A549 (cell line): ENCODE data around the gene TMPRSS2. TPM values are rescaled to one million over a fixed set of nuclear protein-coding genes. Genes with fewer than 3 reads are reported as not detected.

ENCODE experiments used
- ATAC-seq, 2 experiments: fragments of 200-7000 bp in 1 of 2; fragments of >200 bp in 1 of 2; cut with Nextera tagmentation in 1 of 2; cut with Tn5 transposase in 1 of 2; 3 replicates each; pipeline versions ENCODE4 v1.8.0 to v1.9.1; 2018 to 2020; ENCODE audit warnings: mild to moderate bottlenecking in 1 of 2, moderate library complexity in 1 of 2
- CTCF ChIA-PET: fragments of 300-600 bp; sonication (Branson Sonifier 250); formaldehyde crosslinking; extraction: SDS; loops from one replicate; lab custom pipeline; 2021; ENCODE audit warnings: antibody characterized with exemption, inconsistent platforms; lab: Yijun Ruan, JAX
- POLR2A ChIA-PET: fragments of 350-600 bp; formaldehyde crosslinking; extraction: SDS; loops from one replicate; lab custom pipeline; 2021; ENCODE audit warnings: antibody characterized with exemption, inconsistent platforms; lab: Yijun Ruan, JAX
- DNase-seq, 2 experiments: peaks; one replicate each; pipeline versions ENCODE4 v3.0.0 to v3.0.0-alpha.2; 2011 to 2016; ENCODE audit warnings: low read depth in 1 of 2, low spot score in 1 of 2
- FAIRE-seq: peaks from 2 replicates; lab custom pipeline; 2011; peaks lifted over from hg19 to GRCh38; lab: Jason Lieb, UNC
- H3K27ac ChIP-seq, 2 experiments: fragments of >200 bp; sonication (Bioruptor Twin); formaldehyde crosslinking; 3 replicates each; pipeline ENCODE4 v1.5.1; 2016 to 2017
- H3K4me1 ChIP-seq: fragments of >200 bp; sonication (Bioruptor Twin); formaldehyde crosslinking; 3 replicates; pipeline ENCODE4 v1.6.1; 2016
- H3K4me2 ChIP-seq: fragments of >200 bp; sonication (Bioruptor Twin); formaldehyde crosslinking; 3 replicates; pipeline ENCODE4 v1.6.1; 2016
- H3K4me3 ChIP-seq: fragments of >200 bp; sonication (Bioruptor Twin); formaldehyde crosslinking; 3 replicates; pipeline ENCODE4 v1.5.1; 2016
- H3K9me3 ChIP-seq: fragments of >200 bp; sonication (Bioruptor Twin); formaldehyde crosslinking; 3 replicates; pipeline ENCODE4 v1.6.1; 2016
- BCL3 ChIP-seq: fragments of >200 bp; sonication (Bioruptor Twin); formaldehyde crosslinking; IDR thresholded peaks from 3 replicates; pipeline ENCODE4 v1.6.1; 2016
- BHLHE40 ChIP-seq: IDR thresholded peaks from 2 replicates; pipeline ENCODE4 v1.6.1; 2012; ENCODE audit warnings: low read depth, low read length, inconsistent platforms
- CBX2 ChIP-seq: fragments of 200-600 bp; sonication (generic); IDR thresholded peaks from 2 replicates; pipeline ENCODE4 v1.6.1; 2016; ENCODE audit warnings: low read depth, mild to moderate bottlenecking, borderline replicate concordance
- CBX8 ChIP-seq: fragments of 200-600 bp; sonication (generic); IDR thresholded peaks from 2 replicates; pipeline ENCODE4 v1.6.1; 2016
- CTCF ChIP-seq: fragments of >200 bp; sonication (Bioruptor Twin); formaldehyde crosslinking; IDR thresholded peaks from 3 replicates; pipeline ENCODE4 v1.5.1; 2016
- FOSB ChIP-seq: fragments of 250-450 bp; sonication (Bioruptor Pico); IDR thresholded peaks from 2 replicates; pipeline ENCODE4 v1.5.0; 2020; ENCODE audit warnings: mild to moderate bottlenecking, moderate library complexity
- FOSL2 ChIP-seq, 2 experiments: fragments of 450-650 bp in 1 of 2; fragments of >200 bp in 1 of 2; sonication (Bioruptor Twin) in 1 of 2; formaldehyde crosslinking; IDR thresholded peaks; 2 replicates each; pipeline versions ENCODE4 v1.5.0 to v1.6.1; 2016 to 2020; ENCODE audit warnings: mild to moderate bottlenecking in 1 of 2, moderate library complexity in 1 of 2
- GATA3 ChIP-seq: IDR thresholded peaks from 2 replicates; pipeline ENCODE4 v1.6.1; 2012; ENCODE audit warnings: borderline replicate concordance
- HEYL ChIP-seq: fragments of 250-450 bp; sonication (Bioruptor Pico); IDR thresholded peaks from 2 replicates; pipeline ENCODE4 v1.8.0; 2021; ENCODE audit warnings: mild to moderate bottlenecking, moderate library complexity
- HOXA7 ChIP-seq: fragments of 250-450 bp; sonication (Bioruptor Pico); IDR thresholded peaks from 2 replicates; pipeline ENCODE4 v1.5.0; 2020; ENCODE audit warnings: mild to moderate bottlenecking, moderate library complexity
- HOXB13 ChIP-seq: fragments of 250-450 bp; sonication (Bioruptor Pico); IDR thresholded peaks from 2 replicates; pipeline ENCODE4 v1.5.0; 2020; ENCODE audit warnings: low read depth, mild to moderate bottlenecking, moderate library complexity
- HOXB5 ChIP-seq: fragments of 250-450 bp; sonication (Bioruptor Pico); IDR thresholded peaks from 2 replicates; pipeline ENCODE4 v1.5.0; 2020; ENCODE audit warnings: mild to moderate bottlenecking, moderate library complexity
- JUN ChIP-seq, 2 experiments: fragments of >200 bp; sonication (Bioruptor Twin); formaldehyde crosslinking; IDR thresholded peaks; 2 replicates in 1 of 2; 3 replicates in 1 of 2; pipeline ENCODE4 v1.6.1; 2016 to 2017
- JUNB ChIP-seq: fragments of >200 bp; sonication (Bioruptor Twin); formaldehyde crosslinking; IDR thresholded peaks from 2 replicates; pipeline ENCODE4 v1.6.1; 2016
- KDM1A ChIP-seq: fragments of 200-600 bp; sonication (generic); IDR thresholded peaks from 2 replicates; pipeline ENCODE4 v1.6.1; 2016; ENCODE audit warnings: low read depth, mild to moderate bottlenecking
- MAFK ChIP-seq: fragments of 450-650 bp; IDR thresholded peaks from 2 replicates; pipeline ENCODE4 v1.6.1; 2014; ENCODE audit not compliant: partially characterized antibody
- MAX ChIP-seq: IDR thresholded peaks from 2 replicates; pipeline ENCODE4 v1.6.1; 2012
- MAZ ChIP-seq: fragments of 150-350 bp; IDR thresholded peaks from 2 replicates; pipeline ENCODE4 v1.6.1; 2014; ENCODE audit warnings: antibody characterized with exemption, low read depth, low read length, borderline replicate concordance
- MYC ChIP-seq: IDR thresholded peaks from 2 replicates; pipeline ENCODE4 v1.6.1; 2012; ENCODE audit warnings: mild to moderate bottlenecking, inconsistent platforms, low read length, improper control_type of control experiment, borderline replicate concordance
- PBX3 ChIP-seq: IDR thresholded peaks from 2 replicates; pipeline ENCODE4 v1.6.1; 2012
- PHF8 ChIP-seq: fragments of 200-600 bp; sonication (generic); IDR thresholded peaks from 2 replicates; pipeline ENCODE4 v1.6.1; 2016; ENCODE audit warnings: low read depth, mild to moderate bottlenecking, antibody characterized with exemption, moderate library complexity, borderline replicate concordance
- RARB ChIP-seq: fragments of 250-450 bp; sonication (Bioruptor Pico); IDR thresholded peaks from 2 replicates; pipeline ENCODE4 v1.8.0; 2021; ENCODE audit warnings: mild to moderate bottlenecking, moderate library complexity
- RNF2 ChIP-seq: fragments of 200-600 bp; sonication (generic); IDR thresholded peaks from 2 replicates; pipeline ENCODE4 v1.6.1; 2016; ENCODE audit warnings: low read depth, mild to moderate bottlenecking, antibody characterized with exemption, moderate library complexity, borderline replicate concordance
- SMC3 ChIP-seq: fragments of >200 bp; sonication (Bioruptor Twin); formaldehyde crosslinking; IDR thresholded peaks from 3 replicates; pipeline ENCODE4 v1.6.1; 2018; ENCODE audit warnings: inconsistent platforms
- TFCP2L1 ChIP-seq: fragments of 250-450 bp; sonication (Bioruptor Pico); IDR thresholded peaks from 2 replicates; pipeline ENCODE4 v1.5.0; 2021; ENCODE audit warnings: mild to moderate bottlenecking
- TP53 ChIP-seq: fragments of 250-450 bp; sonication (Bioruptor Pico); IDR thresholded peaks from 2 replicates; pipeline ENCODE4 v1.5.0; 2021; ENCODE audit warnings: mild to moderate bottlenecking, moderate library complexity
- ZC3H11A ChIP-seq: fragments of 450-650 bp; IDR thresholded peaks from 2 replicates; pipeline ENCODE4 v1.6.1; 2014; ENCODE audit warnings: antibody characterized with exemption, mild to moderate bottlenecking
- ZFP36 ChIP-seq: fragments of 450-650 bp; IDR thresholded peaks from 2 replicates; pipeline ENCODE4 v1.6.1; 2014; ENCODE audit warnings: borderline replicate concordance; ENCODE audit not compliant: partially characterized antibody
- ZNF302 ChIP-seq: fragments of 250-450 bp; sonication (Bioruptor Pico); IDR thresholded peaks from 2 replicates; pipeline ENCODE4 v1.9.0; 2021; ENCODE audit warnings: inconsistent platforms, mild to moderate bottlenecking, moderate library complexity
- WGBS: methylation state at CpG from one replicate; pipeline ENCODE4 v1.1.6; 2017; ENCODE audit errors: missing lambda C conversion rate; 5-methylcytosine and 5-hydroxymethylcytosine counted together
- polyA plus RNA-seq, 4 experiments: library from polyadenylated mRNA; depleted of rRNA in 3 of 4; stranded (reverse); fragments of >200 nt; fragmentation: RNase III in 1 of 4; extraction: RNeasy Plus Mini Kit Qiagen cat#74134 plus additional on column Dnase treatment in 1 of 4; gene quantifications; 2 replicates in 3 of 4; 3 replicates in 1 of 4; pipeline ENCODE4 v1.2.3, GENCODE V29; 2011 to 2017
- TF ChIP-seq, protein P1 (sequence below): fragments of 150-350 bp; IDR thresholded peaks from 2 replicates; pipeline ENCODE4 v1.6.1; 2014; ENCODE audit warnings: low read depth, mild to moderate bottlenecking, low read length
- TF ChIP-seq, protein P2 (sequence below): fragments of 250-450 bp; sonication (Bioruptor Pico); IDR thresholded peaks from 2 replicates; pipeline ENCODE4 v1.5.0; 2021; ENCODE audit warnings: mild to moderate bottlenecking, moderate library complexity, borderline replicate concordance
- TF ChIP-seq, protein P3 (sequence below): fragments of 450-650 bp; IDR thresholded peaks from 2 replicates; pipeline ENCODE4 v1.6.1; 2014; ENCODE audit warnings: antibody characterized with exemption

The TMPRSS2 gene
- polyA plus RNA-seq, 2 of the 4 experiments (the other 2 are of a cell fraction): not detected

DNA sequence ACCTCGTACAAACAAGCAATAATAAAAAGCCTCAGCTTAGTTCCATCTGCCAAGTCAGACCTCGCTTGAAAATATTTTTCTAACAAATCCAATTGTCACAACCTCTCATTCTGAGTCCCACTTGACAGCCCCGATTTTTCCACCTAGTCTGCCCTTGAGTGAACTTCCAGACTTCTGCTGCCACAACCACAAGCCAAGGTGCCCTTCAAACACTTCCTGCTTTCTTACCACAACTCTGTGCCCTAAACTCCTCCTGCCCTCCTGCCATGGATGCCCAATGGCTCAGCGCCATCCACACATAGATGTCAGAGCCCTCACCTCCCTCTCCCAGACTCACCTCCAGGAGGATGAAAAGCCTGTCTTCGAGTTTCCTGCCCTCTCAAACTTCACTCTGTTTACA lies 3.9 kb downstream of the TMPRSS2 start:
- Histone ChIP-seq H3K27ac (no peak overlapping the region), H3K4me1 (no peaks in the 10 kb centered on the region), H3K4me2 (no peak overlapping the region), H3K4me3 (no peak overlapping the region), H3K9me3 (no peaks in the 10 kb centered on the region)
- TF ChIP-seq CBX8: no peak
- TF ChIP-seq KDM1A: no peak
- TF ChIP-seq FOSL2 (IDR thresholded peaks at IDR 0.05): no peak
- no peak for TF ChIP-seq FOSL2 (CRISPR knock-in tag; IDR thresholded peaks at IDR 0.05)
- TF ChIP-seq HOXB13 (CRISPR knock-in tag): no peak
- TF ChIP-seq TP53: no peak
- no peak for TF ChIP-seq MAFK
- no peak for TF ChIP-seq PHF8
- no peak for TF ChIP-seq ZFP36
- no peak for TF ChIP-seq RARB (CRISPR knock-in tag)
- TF ChIP-seq JUN (IDR thresholded peaks at IDR 0.05): no peak
- TF ChIP-seq, protein P1, sequence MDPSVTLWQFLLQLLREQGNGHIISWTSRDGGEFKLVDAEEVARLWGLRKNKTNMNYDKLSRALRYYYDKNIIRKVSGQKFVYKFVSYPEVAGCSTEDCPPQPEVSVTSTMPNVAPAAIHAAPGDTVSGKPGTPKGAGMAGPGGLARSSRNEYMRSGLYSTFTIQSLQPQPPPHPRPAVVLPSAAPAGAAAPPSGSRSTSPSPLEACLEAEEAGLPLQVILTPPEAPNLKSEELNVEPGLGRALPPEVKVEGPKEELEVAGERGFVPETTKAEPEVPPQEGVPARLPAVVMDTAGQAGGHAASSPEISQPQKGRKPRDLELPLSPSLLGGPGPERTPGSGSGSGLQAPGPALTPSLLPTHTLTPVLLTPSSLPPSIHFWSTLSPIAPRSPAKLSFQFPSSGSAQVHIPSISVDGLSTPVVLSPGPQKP: no peak
- no peak for TF ChIP-seq PBX3
- TF ChIP-seq FOSB (CRISPR knock-in tag): no peak
- no peak for TF ChIP-seq MAZ
- no peak for TF ChIP-seq MYC
- TF ChIP-seq BHLHE40: no peak
- TF ChIP-seq ZNF302 (CRISPR knock-in tag): no peak
- no peak for TF ChIP-seq ZC3H11A
- TF ChIP-seq CTCF: no peak
- ChIA-PET POLR2A (no interaction called here), CTCF (no interaction called here)
- WGBS: 21% methylated on average over 5 of the region's 5 CpGs
- DNase-seq: no peak
- no peak for FAIRE-seq
- ATAC-seq: no peak

GRCh38 chr21:41503331-41503730 lies 4.6 kb downstream of the TMPRSS2 start:
- H3K9me3 ChIP-seq: no peaks in the 10 kb centered on the region
- no peak for ATAC-seq
- WGBS: 66% methylated on average over 4 of the region's 4 CpGs
- H3K4me3 ChIP-seq: no peak overlapping the region
- POLR2A ChIA-PET: no interaction called here
- FAIRE-seq: no peak
- no peak overlapping the region for H3K4me2 ChIP-seq
- no peaks in the 10 kb centered on the region for H3K4me1 ChIP-seq
- H3K27ac ChIP-seq: no peak overlapping the region
- DNase-seq: no peak
- CTCF ChIA-PET: no interaction called here
- TF ChIP-seq, protein P2, sequence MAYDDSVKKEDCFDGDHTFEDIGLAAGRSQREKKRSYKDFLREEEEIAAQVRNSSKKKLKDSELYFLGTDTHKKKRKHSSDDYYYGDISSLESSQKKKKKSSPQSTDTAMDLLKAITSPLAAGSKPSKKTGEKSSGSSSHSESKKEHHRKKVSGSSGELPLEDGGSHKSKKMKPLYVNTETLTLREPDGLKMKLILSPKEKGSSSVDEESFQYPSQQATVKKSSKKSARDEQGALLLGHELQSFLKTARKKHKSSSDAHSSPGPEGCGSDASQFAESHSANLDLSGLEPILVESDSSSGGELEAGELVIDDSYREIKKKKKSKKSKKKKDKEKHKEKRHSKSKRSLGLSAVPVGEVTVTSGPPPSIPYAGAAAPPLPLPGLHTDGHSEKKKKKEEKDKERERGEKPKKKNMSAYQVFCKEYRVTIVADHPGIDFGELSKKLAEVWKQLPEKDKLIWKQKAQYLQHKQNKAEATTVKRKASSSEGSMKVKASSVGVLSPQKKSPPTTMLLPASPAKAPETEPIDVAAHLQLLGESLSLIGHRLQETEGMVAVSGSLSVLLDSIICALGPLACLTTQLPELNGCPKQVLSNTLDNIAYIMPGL (CRISPR knock-in tag): no peak
- TF ChIP-seq SMC3 (no peak), CBX2 (no peak), BCL3 (no peak), MAFK (no peak), HOXA7 (CRISPR knock-in tag) (no peak), JUNB (no peak), TFCP2L1 (CRISPR knock-in tag) (no peak), ZNF302 (CRISPR knock-in tag) (no peak), MYC (no peak), MAX (no peak), RNF2 (no peak), HOXB5 (CRISPR knock-in tag) (no peak), HEYL (CRISPR knock-in tag) (no peak), ZC3H11A (no peak), GATA3 (no peak)
- TF ChIP-seq, protein P3, sequence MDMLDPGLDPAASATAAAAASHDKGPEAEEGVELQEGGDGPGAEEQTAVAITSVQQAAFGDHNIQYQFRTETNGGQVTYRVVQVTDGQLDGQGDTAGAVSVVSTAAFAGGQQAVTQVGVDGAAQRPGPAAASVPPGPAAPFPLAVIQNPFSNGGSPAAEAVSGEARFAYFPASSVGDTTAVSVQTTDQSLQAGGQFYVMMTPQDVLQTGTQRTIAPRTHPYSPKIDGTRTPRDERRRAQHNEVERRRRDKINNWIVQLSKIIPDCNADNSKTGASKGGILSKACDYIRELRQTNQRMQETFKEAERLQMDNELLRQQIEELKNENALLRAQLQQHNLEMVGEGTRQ: no peak
